OCI-M1 (cell line): ENCODE data around the gene VAV3.
A peak's percentile ranks its signal among the peaks of the same experiment; 100 is the strongest.
"Not testable (repeated sequence)": the region's sequence is repeated elsewhere in the genome, so short reads cannot be mapped to it uniquely, and the experiment has no call there.

Experiments used
- DNase-seq: peaks from one replicate; lab custom pipeline; 2025; lab: John Stamatoyannopoulos, UW

Gene VAV3

GRCh38 chr1:107740579-107740978, 224.4 kb downstream of the VAV3 start:
- DNase-seq = no peak

- DNase-seq = no peak
These were observed 225.3 kb downstream of the VAV3 start for GRCh38 chr1:107739651-107740050.

- no peak for DNase-seq
These were observed 225.8 kb downstream of the VAV3 start for GRCh38 chr1:107739201-107739600.

- DNase-seq = not testable (repeated sequence)
These were observed 231.6 kb downstream of the VAV3 start for GRCh38 chr1:107733401-107733800.

- DNase-seq = no peak
These were observed 237.1 kb downstream of the VAV3 start for GRCh38 chr1:107727866-107728265.

GRCh38 chr1:107726860-107727259, 238.1 kb downstream of the VAV3 start:
- no peak for DNase-seq

GRCh38 chr1:107724648-107725047, 240.3 kb downstream of the VAV3 start:
- no peak for DNase-seq

- DNase-seq = not testable (repeated sequence)
These were observed 244.8 kb downstream of the VAV3 start for GRCh38 chr1:107720210-107720609.

GRCh38 chr1:107710005-107710404, 255.0 kb downstream of the VAV3 start:
- DNase-seq = no peak

GRCh38 chr1:107707111-107707510, 257.9 kb downstream of the VAV3 start:
- no peak for DNase-seq

GRCh38 chr1:107706182-107706581, 258.8 kb downstream of the VAV3 start:
- no peak for DNase-seq

- no peak for DNase-seq
These were observed 260.1 kb downstream of the VAV3 start for GRCh38 chr1:107704911-107705310.

GRCh38 chr1:107702946-107703571, 261.9 kb downstream of the VAV3 start:
- no peak for DNase-seq

- DNase-seq = not testable (repeated sequence)
These were observed 264.3 kb downstream of the VAV3 start for GRCh38 chr1:107700651-107701050.

- DNase-seq = no peak
These were observed 266.8 kb downstream of the VAV3 start for GRCh38 chr1:107698161-107698560.

GRCh38 chr1:107695341-107695740, 269.6 kb downstream of the VAV3 start:
- DNase-seq = no peak

- DNase-seq = no peak
These were observed 272.2 kb downstream of the VAV3 start for GRCh38 chr1:107692580-107693345.

- DNase-seq = no peak
These were observed 273.4 kb downstream of the VAV3 start for GRCh38 chr1:107691540-107691939.

- DNase-seq = no peak
These were observed 274.5 kb downstream of the VAV3 start for GRCh38 chr1:107690491-107690890.

- no peak for DNase-seq
These were observed 275.2 kb downstream of the VAV3 start for GRCh38 chr1:107689733-107690132.

GRCh38 chr1:107689159-107689558, 275.8 kb downstream of the VAV3 start:
- DNase-seq = no peak

GRCh38 chr1:107687849-107688753, 276.9 kb downstream of the VAV3 start:
- peak; percentile 16 for DNase-seq

- no peak for DNase-seq
These were observed 281.3 kb downstream of the VAV3 start for GRCh38 chr1:107683683-107684082.
